Measurements from ENCODE around the gene ACBD4.
A peak's percentile ranks its signal among the peaks of the same experiment; 100 is the strongest.

ACBD4 gene, protein sequence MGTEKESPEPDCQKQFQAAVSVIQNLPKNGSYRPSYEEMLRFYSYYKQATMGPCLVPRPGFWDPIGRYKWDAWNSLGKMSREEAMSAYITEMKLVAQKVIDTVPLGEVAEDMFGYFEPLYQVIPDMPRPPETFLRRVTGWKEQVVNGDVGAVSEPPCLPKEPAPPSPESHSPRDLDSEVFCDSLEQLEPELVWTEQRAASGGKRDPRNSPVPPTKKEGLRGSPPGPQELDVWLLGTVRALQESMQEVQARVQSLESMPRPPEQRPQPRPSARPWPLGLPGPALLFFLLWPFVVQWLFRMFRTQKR
- long read RNA-seq, donor 1, partial matches to known transcripts = 0 of 2 reads
- long read RNA-seq, donor 1, other reads (novel, unspliced or antisense) = 0 of 2 reads
- long read RNA-seq, donor 2, partial matches to known transcripts = 5 of 6 reads
- long read RNA-seq, donor 2, other reads (novel, unspliced or antisense) = 0 of 6 reads
- long read RNA-seq, donor 3 = 0 reads
- long read RNA-seq, donor 4, partial matches to known transcripts = 22 of 22 reads
- long read RNA-seq, donor 4, other reads (novel, unspliced or antisense) = 0 of 22 reads
- long read RNA-seq, donor 5, partial matches to known transcripts = 0 of 2 reads
- long read RNA-seq, donor 5, other reads (novel, unspliced or antisense) = 0 of 2 reads
- long read RNA-seq, donor 6, partial matches to known transcripts = 0 of 1 reads
- long read RNA-seq, donor 6, other reads (novel, unspliced or antisense) = 0 of 1 reads
- long read RNA-seq, donor 7 = 0 reads
- long read RNA-seq, donor 8, partial matches to known transcripts = 0 of 2 reads
- long read RNA-seq, donor 8, other reads (novel, unspliced or antisense) = 0 of 2 reads

DNA sequence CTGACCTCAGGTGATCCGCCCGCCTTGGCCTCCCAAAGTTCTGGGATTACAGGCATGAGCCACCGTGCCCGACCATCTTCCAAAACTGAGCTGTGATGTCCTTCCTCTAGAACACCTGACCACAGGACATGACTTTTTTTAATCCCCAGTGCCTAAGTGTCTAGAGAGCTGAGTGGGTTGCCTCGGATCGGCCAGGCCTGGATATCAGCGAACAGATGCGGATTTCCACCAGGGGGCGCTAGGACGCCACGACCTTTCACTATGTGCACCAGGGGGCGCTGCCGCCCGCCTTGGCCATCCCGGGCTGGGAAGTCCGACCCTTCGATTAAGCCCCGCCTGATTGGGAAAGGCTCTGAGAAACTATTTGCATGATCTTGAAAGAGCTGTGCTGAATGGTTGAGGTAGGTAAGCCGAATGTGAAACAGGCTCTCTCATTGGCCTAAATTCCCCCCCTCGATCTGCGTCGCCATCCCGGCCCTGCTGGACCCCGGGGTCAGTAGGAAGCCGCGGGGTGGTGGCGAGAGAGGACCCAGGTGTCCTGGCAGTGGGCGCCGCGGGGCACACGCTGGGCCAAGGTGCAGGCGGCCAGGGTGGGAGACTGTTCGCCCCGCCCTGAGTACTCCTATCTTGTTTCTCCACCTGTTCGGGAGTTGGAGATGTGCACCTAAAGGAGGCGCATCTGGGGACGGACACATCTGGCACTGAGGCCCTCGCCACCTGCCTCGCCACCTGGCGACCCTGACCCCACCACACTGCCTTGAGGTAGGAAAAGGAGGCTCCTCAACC is at the start of gene ACBD4:
ACBD4 (plus strand) TSS at position 496 of the 786 bp plus-strand sequence. CDS start 458 bp downstream, outside the sequence.
- DNase-seq = peak; percentile 91

DNA sequence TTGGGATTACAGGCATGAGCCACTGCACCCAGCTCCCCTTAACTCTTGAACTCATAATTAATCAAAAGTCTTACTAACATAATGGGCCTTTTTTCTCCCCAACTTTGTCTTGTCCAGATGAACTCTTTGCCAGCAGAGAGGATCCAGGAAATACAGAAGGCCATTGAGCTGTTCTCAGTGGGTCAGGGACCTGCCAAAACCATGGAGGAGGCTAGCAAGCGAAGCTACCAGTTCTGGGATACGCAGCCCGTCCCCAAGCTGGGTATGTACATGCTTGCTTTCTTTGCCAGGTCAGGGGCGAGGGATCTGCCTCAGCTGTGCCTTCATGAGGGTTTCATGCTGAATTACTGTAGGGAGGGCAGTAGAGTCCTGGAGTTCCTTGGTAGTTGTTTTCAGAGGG is 49.1 kb upstream of the ACBD4 start:
- no peak for DNase-seq

DNA sequence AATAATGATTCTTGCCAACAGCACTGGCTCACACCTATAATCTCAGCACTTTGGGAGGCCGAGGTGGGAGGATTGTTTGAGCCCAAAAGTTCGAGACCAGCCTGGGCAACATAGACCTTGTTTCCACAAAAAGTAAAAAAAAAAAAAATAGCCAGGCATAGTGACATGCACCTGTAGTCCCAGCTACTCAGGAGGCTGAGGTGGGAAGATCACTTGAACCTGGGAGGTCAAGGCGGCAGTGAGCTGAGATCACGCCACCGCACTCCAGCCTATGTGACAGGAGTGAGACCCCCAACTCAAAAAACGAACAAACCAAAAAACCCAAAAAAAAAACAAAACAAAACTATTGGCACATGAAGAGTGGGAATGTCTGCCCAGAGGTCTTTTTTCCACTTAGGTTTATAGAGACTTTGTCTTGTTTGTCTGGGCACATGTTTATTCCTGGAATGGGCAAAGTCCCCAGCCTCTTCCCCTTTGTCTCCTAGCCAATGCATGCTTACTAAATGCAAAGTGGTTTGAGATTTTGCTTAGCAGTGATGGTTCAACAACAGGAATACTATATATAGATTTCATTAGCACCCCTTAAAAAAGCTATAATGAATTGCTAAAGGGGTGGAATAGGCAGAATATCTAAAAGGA is 48.5 kb upstream of the ACBD4 start:
- DNase-seq = no peak

DNA sequence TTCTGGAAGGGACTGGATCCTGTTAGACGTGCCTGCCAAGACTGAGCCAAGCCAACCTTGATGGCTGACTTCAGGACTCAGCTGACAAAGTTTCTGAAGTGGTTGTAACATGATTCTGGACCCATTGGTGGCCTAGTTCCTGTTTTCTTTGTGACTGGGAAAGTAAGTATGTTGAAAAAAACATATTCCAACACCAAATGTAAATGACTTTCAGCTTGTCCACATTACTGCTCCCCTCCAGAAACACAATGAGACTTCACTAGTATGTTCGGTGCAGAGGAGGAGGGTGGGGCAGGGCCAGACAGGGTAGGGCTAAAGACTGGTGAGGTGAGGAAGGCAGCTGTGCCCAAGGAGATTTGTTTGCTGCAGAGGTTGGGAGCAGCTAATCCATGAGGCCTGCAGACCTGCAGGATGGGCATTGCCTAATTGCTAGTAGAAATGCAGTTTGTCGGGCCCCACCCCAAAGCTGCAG is 47.9 kb upstream of the ACBD4 start:
- no peak for DNase-seq

DNA sequence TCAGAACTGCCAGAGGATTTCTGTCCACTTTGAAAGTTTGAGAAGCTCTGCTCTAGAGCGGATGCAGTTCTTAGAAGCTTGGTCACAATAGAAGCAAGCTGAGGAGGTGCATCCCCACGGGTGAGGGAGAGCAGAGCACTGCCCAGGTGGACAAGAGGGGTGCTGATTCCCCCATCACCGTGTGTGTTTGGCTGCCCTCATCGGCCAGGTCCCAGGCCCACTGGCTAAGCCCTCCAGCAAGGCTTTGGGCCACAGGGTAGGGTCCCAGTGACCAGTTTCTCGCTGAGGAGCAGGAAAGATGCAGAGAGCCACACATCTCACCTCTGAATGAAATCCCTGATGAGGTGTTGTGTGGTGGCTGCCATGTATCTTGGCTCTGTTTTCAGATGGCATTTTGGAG is 47.5 kb upstream of the ACBD4 start:
- DNase-seq = no peak

DNA sequence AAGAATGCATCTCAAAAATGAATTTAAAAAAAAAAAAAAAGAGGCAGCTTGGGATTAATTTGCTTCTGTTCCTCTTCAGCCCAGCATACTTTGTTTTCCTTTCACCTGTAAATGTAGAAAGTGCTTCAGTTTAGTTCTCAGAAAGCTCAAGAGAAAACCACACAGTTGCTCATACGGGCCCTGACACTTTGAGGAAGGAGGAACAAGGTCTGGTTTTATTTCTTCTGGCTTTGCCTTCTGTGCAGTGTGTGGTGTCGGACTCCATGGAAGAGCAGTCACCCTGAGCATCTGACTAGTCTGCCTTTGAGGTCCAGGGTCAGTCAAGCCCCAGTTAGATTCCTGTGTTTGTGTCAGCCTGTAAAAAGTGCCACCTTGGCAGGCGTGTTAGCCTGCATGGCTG is 46.7 kb upstream of the ACBD4 start:
- DNase-seq = no peak

DNA sequence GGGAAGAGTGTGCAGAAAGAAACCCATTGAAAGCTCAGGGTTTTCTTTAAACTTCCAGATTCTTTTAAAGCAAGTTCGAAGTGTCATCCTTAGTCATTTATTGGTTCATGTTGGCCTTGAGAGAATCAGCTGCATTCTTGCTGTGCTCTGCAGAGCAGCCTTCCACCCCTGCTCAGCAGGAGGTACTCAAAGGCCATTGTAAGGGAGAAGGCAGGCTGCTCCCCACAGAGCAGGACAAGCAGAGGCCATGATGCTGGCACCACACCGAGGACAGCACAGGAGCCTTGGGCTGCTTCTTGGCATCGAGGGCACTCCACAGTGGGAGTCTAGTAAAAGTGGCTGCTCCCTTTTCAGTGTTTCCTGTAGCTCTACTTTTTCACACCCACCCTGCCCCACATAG is 44.8 kb upstream of the ACBD4 start:
- DNase-seq = no peak

DNA sequence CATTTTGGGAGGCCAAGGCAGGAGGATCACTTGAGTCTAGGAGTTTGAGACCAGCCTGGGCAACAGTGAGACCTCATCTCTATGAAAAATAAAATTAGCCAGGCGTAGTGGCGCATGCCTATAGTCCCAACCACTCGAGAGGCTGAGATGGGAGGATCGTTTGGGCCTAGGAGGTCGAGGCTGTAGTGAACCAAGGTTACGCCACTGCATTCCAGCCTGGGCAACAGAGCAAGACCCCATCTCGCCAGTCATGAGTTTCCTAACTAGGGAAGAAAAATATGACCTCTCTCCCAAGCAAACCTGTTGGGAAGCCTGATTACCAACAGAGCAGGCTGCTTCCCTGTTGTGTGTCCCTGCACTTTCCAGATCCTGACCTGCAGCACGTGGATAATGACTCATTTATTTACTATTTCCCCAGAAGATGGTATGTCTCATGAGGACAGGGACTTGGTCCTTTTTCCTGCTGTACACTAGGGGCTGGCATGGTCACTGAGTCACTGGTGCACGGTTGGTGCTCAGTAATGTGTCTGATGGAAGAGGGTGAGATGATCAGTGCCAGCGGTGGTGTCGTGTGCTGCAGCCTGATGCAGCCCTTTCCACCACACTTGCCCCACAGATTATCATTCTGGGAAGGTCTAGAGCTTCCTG is 43.6 kb upstream of the ACBD4 start:
- DNase-seq = no peak

DNA sequence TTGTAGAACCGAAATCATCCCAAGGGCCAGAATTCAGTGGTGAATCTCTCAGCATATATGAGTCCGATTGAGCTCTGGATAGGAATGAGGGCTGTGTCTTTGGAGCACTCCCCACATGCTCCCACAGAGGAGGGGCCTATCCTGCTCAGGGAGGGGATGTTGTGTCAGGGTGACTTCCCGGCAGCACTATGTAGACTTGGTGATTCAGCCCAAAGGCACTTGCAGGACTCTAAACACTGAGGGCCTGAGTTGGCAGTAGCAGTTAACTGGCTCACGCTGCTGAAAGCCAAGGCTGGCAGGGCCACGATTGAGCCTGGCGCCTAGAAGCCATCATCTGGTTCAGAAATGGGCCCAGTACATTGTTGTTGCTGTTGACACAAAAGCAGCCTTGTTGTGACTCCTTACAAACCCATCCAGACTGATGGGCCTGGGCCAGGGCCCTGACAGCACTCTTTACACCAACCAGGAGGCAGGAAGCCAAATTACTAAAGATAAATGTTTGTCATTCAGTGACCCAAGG is 42.5 kb upstream of the ACBD4 start:
- DNase-seq = no peak

DNA sequence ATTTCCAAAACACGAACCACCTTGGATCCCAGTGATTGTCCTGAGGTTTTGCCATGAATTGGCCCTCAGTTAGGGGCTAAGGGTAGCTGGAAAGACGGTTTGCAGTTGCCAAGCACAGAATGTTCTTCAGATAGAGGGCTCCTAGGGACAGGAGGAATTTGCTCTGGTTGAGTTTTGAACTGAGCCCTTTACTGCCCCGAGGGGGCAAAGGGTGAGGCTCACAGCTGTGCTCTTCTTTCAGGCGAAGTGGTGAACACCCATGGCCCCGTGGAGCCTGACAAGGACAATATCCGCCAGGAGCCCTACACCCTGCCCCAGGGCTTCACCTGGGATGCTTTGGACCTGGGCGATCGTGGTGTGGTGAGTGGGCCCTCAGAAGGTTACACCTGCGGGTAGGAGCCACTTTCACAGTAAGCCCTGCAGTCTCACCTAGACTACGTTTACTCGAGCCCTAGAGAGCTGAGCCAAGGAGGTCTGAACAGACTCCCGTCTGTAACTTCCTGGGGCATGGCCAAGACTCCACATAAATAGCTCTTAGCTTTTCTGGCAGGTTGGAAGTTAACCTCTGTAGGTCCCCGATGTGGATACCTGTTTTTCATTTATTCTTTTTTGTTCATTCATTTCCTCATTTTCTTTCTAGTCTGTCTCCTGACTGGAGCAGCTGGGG is 41.9 kb upstream of the ACBD4 start:
- no peak for DNase-seq

DNA sequence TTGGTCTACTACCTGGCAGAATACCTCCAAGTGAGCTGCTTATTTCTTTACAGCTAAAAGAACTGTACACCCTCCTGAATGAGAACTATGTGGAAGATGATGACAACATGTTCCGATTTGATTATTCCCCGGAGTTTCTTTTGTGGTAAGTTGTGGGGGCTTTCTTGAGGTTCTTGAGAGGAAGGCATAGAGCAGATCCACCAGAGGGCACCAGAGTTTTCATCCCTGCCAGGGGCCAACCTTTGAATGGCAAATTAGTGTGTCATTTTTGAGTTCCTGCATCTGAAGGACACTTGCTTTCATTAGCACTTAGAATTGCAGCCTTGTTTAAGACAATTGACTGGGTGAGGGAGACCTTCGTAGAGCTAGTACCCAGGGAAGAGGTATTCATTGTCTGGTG is 39.3 kb upstream of the ACBD4 start:
- no peak for DNase-seq

DNA sequence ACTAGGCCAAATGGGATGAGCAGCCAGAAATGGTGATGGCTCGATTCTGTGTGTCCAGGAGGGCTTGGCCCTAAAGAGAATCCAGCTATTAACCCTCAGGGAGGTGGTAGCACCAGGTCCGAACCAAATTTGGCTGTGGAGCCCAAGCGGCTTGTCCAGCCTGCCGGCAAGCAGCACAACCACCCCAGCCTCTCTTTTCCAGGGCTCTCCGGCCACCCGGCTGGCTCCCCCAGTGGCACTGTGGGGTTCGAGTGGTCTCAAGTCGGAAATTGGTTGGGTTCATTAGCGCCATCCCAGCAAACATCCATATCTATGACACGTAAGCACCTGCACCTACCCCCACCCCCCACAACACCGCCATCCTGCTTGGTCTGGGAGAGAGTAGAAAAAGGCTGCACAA is 38.6 kb upstream of the ACBD4 start:
- DNase-seq = no peak

DNA sequence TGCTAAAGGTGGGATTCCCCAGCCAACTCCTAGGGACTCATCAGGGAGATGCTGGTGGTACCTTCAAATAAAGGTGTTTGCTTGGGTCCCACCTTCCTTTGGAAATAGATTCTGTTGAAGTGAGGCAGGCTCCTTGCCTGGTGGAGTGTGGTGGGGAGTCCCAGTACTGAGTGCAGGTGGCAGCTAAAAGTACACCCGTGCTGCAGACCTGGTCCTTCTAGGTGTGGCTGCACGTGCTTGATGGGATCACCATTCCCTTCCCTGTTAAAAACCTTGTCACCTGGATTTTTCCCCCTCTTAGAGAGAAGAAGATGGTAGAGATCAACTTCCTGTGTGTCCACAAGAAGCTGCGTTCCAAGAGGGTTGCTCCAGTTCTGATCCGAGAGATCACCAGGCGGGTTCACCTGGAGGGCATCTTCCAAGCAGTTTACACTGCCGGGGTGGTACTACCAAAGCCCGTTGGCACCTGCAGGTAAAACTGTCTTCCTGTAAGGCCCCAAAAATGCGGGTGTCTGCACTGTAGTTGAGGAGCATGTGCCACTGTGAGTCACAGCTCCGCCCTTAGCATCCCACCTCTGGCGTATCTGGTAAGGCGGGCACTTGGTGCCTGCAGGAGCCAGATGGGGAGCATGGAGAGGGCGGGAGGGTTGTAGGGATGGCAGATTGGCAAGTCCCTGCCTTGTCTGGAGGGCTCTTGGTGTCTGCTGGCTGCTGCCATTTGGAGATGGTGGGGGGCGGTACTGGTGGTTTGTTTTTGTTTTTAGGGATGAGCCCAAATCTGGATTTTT is 37.2 kb upstream of the ACBD4 start:
- DNase-seq = no peak

DNA sequence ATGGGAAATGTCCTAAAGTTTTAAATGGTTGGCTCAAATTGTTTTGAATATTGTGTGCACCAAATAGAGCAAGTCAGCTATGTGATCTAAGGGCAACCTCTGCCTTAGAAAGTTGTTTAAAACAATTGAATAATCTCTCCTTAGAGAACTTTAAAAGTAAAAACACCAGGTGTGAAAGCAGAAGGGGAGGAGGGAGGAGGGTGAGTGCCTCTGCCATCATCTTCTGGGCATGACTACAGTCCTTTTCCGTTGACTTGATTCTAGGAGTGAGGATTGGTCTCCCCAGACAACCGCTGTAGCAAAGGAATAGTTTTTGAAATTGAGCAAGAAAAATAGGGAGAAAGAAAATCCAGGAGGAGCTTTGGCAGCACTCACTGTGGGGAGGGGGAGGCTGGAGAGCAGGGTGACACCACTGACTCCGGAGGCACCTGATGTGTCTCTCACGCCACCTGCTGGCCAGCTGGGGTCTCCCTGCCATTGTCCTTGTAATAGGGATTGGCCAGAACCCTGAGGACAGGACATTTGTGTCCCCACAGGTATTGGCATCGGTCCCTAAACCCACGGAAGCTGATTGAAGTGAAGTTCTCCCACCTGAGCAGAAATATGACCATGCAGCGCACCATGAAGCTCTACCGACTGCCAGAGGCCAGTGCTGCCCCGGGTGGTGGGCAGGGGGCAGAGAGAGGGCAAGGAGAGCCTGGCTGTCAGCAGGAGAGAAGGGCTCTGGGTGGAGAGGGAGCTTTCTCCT is 36.4 kb upstream of the ACBD4 start:
- DNase-seq = peak; percentile 60

DNA sequence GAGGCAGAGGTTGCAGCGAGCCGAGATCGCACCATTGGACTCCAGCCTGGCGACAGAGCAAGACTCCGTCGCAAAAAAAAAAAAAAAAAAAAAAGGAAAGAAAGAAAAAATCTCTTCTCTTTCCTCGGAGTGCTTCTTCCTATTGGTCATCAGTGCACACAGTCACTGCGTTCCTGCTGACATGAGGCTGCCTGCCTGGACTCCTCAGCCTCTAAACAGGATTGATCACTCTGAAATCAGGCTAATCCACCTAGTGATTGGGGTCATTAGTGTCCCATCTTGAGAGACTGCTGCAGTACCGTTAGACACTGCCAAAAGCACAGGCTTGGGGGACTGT is 34.0 kb upstream of the ACBD4 start:
- no peak for DNase-seq

DNA sequence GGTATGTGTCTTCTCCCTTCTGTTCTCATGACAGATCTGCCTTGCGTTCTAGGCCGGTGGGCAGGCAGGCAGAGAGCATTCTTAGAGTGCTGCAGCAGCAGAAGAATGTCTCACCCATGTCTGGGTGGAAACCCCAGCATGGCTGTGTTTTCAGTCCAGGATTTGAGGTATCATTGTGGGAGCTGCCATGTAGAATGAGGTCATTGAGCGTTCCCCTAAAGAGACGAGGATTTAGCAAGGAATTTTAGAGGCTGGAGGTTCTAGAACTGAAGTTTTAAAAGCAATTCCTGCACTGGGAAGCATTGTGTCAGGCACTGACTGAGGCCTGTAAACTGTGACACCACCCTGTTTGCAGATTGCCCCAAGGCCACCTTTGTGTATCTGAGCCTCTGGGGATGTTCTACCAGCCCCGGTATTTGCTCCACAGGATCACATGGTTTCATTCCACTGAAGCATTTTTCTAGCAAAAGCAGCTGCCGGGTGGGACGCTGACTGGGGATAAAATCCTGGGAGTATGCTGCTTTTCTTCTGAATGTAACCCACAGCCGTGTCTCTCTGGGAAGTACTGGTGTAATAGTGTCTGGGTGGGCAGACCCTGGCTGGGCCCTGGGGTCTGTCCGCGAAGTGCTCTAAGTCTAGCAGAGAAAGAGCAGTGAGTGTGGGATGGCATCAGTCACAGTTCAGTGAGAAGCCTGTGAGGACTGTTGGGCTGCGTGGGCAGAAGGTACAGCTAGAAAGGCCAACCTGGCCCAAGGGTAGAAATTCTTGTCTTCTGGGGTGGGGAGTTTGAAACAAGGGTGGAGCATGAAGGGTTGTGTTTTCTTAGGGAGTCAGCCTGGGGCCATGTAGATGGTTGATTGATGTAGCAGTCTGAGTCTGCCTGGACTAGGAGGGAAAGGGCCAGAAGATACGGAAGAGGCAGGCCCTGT is 33.3 kb upstream of the ACBD4 start:
- DNase-seq = no peak

DNA sequence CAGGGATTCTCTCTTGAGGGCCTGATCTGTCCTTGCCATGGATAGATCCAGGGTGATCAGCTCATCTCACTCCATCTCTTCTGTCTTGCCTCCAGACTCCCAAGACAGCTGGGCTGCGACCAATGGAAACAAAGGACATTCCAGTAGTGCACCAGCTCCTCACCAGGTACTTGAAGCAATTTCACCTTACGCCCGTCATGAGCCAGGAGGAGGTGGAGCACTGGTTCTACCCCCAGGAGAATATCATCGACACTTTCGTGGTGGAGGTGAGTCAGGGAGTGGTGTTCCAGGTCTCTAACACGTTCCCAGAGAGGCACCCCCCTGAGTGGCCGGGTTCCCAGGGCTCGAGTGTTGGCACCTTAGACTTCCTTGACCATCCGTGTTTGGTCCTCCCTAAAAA is 32.6 kb upstream of the ACBD4 start:
- no peak for DNase-seq

DNA sequence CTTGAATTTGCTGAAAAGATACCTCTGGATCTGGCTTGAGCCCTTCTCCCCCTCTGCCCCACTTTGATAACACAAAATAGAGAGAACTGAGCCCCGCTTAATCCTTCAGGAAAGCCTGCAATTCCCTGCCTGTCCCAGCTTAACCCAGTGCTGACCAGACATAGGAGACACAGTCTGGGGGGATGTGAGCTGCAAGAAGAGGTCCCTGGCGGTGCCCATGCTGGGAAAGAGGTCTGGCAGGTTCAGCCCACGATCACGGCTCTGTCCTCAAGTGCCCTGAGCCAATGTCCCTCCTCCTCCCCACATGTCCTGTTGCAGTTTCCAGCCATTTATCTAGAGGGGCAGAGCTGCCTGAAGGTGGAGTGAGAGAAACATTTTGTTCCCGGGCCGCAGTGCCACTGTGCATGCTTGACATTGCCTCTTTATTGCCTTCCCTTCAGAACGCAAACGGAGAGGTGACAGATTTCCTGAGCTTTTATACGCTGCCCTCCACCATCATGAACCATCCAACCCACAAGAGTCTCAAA is 32.2 kb upstream of the ACBD4 start:
- no peak for DNase-seq

All from right kidney (tissue), 9 donors.